Lower leg skin (tissue), 3 donors: ENCODE measurements around the gene NYAP2.

Experiments
- POLR2A ChIP-seq, 2 donors: fragments of 450-650 bp; IDR thresholded peaks; one replicate each; pipeline ENCODE4 v1.6.1; 2016 to 2017; ENCODE audit warnings: antibody characterized with exemption in 2 of 2, mild to moderate bottlenecking in 1 of 2, moderate library complexity in 1 of 2
- TF ChIP-seq, protein P1 (sequence below), 3 donors: fragments of 450-650 bp; IDR thresholded peaks; one replicate each; pipeline ENCODE4 v1.5.1; 2016; ENCODE audit warnings: antibody characterized with exemption in 3 of 3, mild to moderate bottlenecking in 3 of 3, moderate library complexity in 2 of 3

DNA sequence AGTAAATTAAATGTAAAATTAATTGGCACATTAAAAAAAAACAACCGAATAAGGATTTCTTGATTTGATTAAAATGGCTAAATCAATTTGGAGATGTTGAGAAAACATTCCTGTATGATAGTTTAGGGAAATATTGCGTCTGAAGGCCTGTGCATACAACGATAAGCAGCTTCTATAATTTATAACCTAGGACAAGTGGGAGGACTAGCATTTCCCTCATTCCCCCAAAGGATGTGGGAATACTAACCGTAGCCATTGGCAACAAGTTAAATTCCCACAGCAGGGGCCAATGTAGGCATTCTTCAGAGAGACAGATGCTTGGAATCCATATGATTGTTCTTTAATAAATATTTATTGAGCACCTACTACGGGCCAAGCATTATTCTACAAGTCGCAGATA lies 134.5 kb downstream of the NYAP2 start:
- no peak for TF ChIP-seq POLR2A (IDR thresholded peaks at IDR 0.05)
- TF ChIP-seq, protein P1, sequence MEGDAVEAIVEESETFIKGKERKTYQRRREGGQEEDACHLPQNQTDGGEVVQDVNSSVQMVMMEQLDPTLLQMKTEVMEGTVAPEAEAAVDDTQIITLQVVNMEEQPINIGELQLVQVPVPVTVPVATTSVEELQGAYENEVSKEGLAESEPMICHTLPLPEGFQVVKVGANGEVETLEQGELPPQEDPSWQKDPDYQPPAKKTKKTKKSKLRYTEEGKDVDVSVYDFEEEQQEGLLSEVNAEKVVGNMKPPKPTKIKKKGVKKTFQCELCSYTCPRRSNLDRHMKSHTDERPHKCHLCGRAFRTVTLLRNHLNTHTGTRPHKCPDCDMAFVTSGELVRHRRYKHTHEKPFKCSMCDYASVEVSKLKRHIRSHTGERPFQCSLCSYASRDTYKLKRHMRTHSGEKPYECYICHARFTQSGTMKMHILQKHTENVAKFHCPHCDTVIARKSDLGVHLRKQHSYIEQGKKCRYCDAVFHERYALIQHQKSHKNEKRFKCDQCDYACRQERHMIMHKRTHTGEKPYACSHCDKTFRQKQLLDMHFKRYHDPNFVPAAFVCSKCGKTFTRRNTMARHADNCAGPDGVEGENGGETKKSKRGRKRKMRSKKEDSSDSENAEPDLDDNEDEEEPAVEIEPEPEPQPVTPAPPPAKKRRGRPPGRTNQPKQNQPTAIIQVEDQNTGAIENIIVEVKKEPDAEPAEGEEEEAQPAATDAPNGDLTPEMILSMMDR (IDR thresholded peaks at IDR 0.05): no peak
